CD4-positive, alpha-beta T cell treated with Interleukin-2 at 100 ng/mL for 4 hours (primary cell): ENCODE data around the gene ARID3A.
"Not testable (repeated sequence)": the region's sequence is repeated elsewhere in the genome, so short reads cannot be mapped to it uniquely, and the experiment has no call there.

Source experiments
- DNase-seq: peaks from one replicate; pipeline ENCODE4 v3.0.0-alpha.2; 2020; ENCODE audit warnings: low spot score

Gene ARID3A

GRCh38 chr19:925526-926322 lies at the start of gene ARID3A:
Gene ARID3A, plus strand, starts transcription at chr19:926035. Its CDS starts 3,494 bp downstream, at chr19:929529.
- peak; percentile 73 for DNase-seq

DNA sequence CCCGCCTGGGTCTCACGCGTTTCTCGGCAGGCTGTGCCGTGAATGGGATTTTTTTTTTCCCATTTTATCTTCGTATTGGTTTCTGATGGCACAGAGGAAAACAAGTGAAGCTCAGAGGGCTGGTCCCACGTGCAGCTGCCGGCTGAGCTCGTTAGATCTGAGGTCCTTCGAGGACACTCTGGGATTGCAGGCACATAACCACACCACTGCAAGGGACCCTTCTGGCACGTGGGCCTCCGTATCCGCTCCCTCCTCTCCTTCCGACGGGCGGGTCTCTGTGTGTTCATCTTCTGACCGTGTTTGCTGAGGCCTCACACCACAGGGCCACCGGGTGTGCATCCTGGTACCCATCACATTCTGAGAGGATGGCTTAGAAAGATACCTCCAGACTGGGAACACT lies 49.7 kb upstream of the ARID3A start:
- no peak for DNase-seq

DNA sequence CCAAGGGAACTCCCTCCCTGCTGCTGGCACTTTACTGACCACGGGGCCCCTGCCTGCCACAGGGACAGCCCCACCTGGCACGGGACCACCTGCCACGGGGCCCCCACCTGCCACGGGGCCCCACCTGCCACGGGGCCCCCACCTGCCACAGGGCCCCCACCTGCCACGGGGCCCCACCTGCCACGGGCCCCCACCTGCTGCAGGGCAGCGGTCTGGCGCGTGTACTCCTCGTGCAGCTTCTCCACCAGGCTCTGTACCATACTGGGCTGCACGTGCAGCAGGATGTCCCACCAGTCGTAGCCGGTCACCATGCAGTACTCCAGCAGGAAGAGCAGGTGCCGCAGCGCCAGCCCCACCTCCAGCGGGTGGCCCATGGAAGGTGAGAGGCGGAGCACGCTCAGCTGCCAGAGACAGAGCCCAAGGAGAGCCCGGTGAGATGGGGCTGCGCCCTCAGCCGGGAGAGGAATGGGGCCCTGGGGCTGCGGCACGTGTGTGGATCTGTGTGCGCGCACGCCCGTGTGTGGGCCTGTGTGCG lies 49.0 kb upstream of the ARID3A start:
- DNase-seq, result no peak

DNA sequence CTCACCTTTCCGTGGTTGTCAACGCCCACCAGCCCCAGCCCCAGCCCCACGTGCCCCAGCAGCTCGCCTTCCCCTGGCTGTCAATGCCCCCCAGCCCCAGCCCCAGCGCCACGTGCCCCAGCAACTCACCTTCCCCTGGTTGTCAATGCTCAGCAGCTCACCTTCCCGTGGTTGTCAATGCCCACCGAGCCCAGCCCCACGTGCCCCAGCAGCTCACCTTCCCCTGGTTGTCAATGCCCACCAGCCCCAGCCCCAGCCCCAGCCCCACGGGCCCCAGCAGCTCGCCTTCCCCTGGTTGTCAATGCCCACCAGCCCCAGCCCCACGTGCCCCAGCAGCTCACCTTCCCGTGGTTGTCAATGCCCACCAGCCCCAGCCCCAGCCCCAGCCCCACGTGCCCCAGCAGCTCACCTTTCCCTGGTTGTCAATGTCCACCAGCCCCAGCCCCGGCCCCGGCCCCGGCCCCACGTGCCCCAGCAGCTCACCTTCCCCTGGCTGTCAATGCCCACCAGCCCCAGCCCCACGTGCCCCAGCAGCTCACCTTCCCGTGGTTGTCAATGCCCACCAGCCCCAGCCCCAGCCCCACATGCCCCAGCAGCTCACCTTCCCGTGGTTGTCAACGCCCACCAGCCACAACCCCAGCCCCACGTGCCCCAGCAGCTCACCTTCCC lies 47.7 kb upstream of the ARID3A start:
- DNase-seq, result not testable (repeated sequence)

GRCh38 chr19:878751-879561 lies 46.9 kb upstream of the ARID3A start:
- DNase-seq, result not testable (repeated sequence)

GRCh38 chr19:879711-880438 lies 46.0 kb upstream of the ARID3A start:
- DNase-seq, result no peak

GRCh38 chr19:881385-882071 lies 44.3 kb upstream of the ARID3A start:
- DNase-seq, result no peak

DNA sequence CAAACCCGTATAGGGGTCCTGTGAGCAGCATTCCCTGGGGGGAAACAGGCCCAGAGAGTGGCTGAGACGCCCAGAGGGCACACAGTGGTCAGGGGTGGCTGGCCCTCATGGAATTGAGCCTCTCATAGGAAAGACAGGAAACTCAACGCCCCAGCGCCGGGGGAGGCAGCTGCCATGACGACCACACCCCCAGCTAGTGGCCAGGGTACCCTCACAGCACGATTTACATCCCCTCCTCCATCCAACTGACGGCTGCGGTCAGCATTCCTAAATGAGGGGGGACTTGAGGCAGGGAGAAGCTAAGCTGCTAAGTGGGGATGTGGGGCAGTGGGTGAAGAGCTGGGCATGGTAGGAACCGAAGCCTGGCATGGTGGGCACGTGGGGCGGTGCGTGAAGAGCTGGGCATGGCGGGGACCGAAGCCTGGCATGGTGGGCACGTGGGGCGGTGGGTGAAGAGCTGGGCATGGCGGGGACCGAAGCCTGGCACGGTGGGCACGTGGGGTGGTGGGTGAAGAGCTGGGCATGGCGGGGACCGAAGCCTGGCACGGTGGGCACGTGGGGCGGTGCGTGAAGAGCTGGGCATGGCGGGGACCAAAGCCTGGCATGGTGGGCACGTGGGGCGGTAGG lies 42.9 kb upstream of the ARID3A start:
- DNase-seq, result no peak

- no peak for DNase-seq
These were observed 42.1 kb upstream of the ARID3A start for GRCh38 chr19:883661-884211.

DNA sequence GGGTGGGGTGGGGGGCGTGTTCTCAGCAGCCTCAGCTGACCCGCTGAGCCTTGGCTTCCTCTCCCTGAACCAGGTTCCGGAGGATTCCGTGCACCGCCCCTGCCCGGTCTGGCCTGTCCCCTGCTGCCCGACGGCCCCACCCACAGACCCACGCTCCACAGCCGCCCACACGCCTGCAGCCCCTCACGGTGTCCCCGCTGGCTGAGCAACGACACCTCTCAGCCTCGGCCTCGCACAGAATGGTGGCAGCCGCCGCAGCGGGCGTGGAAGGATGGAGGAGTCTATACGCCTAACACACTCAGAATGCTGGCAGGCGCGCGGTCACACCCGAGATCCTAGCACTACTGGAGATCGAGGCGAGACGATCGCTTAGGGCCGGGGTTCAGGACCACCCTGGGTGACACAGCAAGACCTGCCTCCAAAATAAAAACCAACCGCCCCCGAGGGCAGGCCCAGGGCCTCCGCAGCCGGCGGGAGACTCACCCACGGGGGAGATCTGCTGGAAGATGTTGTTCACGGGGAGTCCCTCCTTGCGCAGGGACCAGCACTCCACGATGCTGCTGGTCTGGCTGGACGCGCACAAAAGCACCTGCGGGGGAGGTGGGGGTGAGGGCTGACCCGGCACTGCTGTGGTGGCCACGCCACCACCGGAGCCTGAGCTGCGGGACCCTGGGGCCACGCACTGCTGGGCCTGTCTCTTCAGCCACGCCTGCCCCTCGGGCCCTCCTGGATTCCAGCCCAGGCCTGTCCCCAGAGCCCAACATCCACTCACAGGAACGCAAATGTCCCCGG lies 41.2 kb upstream of the ARID3A start:
- DNase-seq, result no peak

DNA sequence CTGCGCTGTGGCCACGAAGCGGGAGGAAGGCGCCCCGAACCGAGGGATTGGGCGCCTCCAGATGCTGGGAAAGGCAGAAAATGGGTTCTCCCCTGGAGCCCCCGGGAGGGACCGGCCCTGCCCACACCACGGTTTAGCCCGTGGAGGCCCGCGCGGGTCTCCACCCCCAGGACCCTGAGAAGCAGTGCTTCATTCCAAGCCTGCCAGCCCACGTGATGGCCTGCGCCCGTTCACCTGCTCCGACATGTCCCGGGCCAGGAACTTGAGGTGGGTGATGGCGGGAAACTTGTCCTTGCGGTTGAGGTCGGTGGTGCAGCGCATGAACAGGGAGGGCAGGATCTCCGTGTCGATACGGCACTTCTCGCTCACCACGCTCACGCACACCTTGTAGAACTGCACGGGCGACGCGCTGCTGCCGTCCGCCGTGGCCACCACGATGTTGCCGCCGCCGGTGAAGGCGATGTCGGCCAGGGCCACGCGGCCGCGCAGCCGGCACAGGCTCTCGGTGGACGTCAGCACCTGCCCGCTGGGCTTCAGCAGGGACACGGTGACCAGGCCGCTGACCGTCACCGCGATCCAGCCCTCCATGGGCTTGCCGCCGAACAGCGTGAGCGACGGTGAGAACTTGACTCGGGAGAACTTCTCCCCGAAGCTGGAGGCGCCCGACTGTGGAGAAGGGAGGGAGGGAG lies 40.2 kb upstream of the ARID3A start:
- DNase-seq, result no peak

- no peak for DNase-seq
These were observed 38.8 kb upstream of the ARID3A start for GRCh38 chr19:887072-887471.

DNA sequence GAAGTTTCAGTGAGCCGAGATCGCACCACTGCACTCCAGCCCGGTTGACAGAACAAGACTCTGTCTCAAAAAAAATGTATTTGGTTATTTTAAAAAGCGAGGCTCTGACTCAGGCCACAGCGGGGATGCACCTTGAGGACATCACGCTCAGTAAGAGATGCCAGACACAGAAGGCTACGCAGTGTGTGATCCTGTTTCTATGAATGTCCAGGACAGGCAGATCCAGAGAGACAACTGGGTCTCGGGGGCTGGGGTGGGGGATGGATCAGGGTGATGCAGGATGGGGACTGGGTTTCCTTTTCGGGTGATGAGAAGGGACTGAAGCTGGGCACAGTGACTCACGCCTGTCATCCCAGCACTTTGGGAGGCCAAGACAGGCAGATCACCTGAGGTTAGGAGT lies 38.2 kb upstream of the ARID3A start:
- no peak for DNase-seq

DNA sequence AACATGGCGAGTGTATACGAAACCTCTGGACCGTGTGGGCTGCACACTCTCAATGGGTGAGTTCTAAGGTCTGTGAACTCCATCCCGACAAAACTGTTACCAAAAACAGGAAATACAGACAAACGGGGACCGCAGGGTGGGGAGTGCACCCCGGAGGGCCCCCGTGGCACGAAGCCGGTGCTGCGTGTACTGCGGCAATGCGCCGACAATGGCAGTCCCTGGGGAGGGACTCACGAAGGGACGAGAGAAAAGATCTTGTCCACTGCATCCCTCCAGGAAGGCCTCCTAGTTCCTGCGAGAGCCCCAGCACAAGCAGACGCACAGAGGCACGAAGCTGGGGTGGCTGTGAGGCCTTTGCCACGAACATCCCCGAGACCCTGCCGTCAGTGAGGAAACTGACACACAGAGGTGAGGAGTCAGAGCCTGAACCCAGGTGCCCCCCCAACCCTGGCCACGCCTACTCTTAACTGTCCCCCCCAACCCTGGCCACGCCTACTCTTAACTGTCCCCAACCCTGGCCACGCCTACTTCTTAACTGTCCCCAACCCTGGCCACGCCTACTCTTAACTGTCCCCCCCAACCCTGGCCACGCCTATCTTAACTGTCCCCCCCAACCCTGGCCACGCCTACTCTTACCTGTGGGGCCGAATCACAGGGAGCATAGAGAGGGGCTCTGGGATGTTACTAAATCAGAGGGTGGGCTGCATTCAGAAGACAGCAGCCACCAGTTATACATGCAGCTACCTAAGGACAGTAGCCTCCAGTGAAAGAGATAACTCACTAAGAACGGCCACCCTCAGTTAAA lies 37.1 kb upstream of the ARID3A start:
- DNase-seq, result no peak

- no peak for DNase-seq
These were observed 36.1 kb upstream of the ARID3A start for GRCh38 chr19:889662-890295.

- DNase-seq, result no peak
These were observed 35.0 kb upstream of the ARID3A start for GRCh38 chr19:890831-891230.

GRCh38 chr19:891421-892200 lies 34.2 kb upstream of the ARID3A start:
- DNase-seq, result not testable (repeated sequence)
